PFSK-1 (cell line): Measurements from ENCODE around the gene ITGA7.

Experiments used
- FOXP2 ChIP-seq: optimal IDR thresholded peaks from 2 replicates; pipeline ENCODE3; 2011; ENCODE audit warnings: borderline replicate concordance, control low read depth, inconsistent platforms; ENCODE audit not compliant: insufficient read depth; ENCODE audit errors: extremely low read length, extremely low read depth
- POLR2AphosphoS5 ChIP-seq: IDR thresholded peaks from 2 replicates; pipeline ENCODE4 v1.6.1; 2012; ENCODE audit warnings: low read depth, mild to moderate bottlenecking, control low read depth, low read length, moderate library complexity
- SIN3A ChIP-seq: IDR thresholded peaks from 2 replicates; pipeline ENCODE4 v1.6.1; 2012; ENCODE audit warnings: mild to moderate bottlenecking, low read length, moderate library complexity, borderline replicate concordance; ENCODE audit not compliant: insufficient read depth
- TAF1 ChIP-seq: IDR thresholded peaks from 2 replicates; pipeline ENCODE4 v1.6.1; 2012; ENCODE audit warnings: low read length, control low read depth, borderline replicate concordance; ENCODE audit not compliant: insufficient read depth
- TF ChIP-seq, protein P1 (sequence below), 2 experiments: IDR thresholded peaks; 2 replicates each; pipeline versions ENCODE4 v1.6.1 to v1.8.0; 2011 to 2012; ENCODE audit warnings: low read depth in 2 of 2, low read length in 2 of 2, control low read depth in 1 of 2, inconsistent platforms in 1 of 2, mild to moderate bottlenecking in 1 of 2, moderate library complexity in 1 of 2; ENCODE audit not compliant: insufficient read depth in 1 of 2

ITGA7 gene

DNA sequence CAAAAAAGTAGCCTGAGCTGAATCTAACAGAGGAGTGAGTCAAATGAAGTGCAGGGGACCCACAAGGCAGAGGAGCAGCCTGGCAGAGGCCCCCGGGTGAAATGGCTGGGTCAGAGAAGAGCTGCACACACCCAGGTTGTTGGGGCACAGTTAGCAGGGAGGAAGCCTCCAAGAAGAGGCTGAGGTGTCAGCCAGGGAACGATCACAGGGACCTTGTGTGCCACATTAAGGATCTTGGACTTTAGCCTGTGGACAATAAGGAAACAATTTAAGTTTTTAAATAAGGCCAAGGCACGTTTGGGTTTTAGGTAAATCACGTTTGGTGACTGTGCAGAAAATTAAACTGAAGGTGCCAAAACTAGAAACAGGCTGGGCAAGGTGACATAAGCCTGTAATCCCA, 36.0 kb downstream of the ITGA7 start:
- no peak for TF ChIP-seq TAF1
- no peak for TF ChIP-seq FOXP2

DNA sequence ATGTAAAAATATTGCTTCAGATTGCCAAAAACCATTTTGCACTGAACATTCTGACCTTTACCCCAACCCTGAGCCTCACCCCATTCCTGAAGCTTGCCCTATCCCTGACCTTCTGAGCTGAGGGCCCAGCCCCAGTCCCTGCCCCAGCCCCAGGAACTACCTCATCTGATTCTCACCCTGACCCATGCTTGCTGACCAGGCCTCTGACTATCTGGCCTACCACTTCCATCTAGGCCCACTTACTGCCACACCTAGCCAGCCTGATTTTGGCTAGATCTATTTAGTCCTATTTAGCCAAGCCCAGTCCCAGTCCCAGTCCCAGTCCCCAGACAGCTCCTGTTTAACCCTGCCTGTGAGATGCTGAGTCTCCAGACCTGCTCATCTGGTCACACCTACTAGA, 37.4 kb downstream of the ITGA7 start:
- TF ChIP-seq SIN3A (no peak), TAF1 (no peak), POLR2AphosphoS5 (no peak), FOXP2 (no peak)
- TF ChIP-seq, protein P1, sequence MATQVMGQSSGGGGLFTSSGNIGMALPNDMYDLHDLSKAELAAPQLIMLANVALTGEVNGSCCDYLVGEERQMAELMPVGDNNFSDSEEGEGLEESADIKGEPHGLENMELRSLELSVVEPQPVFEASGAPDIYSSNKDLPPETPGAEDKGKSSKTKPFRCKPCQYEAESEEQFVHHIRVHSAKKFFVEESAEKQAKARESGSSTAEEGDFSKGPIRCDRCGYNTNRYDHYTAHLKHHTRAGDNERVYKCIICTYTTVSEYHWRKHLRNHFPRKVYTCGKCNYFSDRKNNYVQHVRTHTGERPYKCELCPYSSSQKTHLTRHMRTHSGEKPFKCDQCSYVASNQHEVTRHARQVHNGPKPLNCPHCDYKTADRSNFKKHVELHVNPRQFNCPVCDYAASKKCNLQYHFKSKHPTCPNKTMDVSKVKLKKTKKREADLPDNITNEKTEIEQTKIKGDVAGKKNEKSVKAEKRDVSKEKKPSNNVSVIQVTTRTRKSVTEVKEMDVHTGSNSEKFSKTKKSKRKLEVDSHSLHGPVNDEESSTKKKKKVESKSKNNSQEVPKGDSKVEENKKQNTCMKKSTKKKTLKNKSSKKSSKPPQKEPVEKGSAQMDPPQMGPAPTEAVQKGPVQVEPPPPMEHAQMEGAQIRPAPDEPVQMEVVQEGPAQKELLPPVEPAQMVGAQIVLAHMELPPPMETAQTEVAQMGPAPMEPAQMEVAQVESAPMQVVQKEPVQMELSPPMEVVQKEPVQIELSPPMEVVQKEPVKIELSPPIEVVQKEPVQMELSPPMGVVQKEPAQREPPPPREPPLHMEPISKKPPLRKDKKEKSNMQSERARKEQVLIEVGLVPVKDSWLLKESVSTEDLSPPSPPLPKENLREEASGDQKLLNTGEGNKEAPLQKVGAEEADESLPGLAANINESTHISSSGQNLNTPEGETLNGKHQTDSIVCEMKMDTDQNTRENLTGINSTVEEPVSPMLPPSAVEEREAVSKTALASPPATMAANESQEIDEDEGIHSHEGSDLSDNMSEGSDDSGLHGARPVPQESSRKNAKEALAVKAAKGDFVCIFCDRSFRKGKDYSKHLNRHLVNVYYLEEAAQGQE (IDR thresholded peaks at IDR 0.05; ENCODE audit: insufficient read depth in 1 of 2, low read depth in 2 of 2, low read length in 2 of 2), result no peak

DNA sequence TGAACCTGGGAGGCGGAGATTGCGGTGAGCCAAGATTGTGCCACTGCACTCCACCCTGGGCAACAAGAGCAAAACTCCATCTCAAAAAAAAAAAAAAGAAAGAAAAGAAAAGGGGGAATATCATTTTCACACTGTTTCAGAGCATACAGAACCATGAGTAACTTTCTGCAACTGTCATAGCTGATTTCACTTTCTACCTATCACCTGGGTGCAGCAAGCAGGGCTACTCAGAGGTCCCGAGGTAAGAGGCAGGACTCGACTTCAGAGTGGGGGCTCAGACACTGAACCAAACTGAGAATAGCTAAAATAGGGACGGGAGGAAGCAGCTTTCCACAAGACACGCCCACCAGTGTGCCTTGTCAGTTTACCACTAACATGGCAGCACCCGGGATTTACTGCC, 41.2 kb downstream of the ITGA7 start:
- no peak for TF ChIP-seq SIN3A
- no peak for TF ChIP-seq POLR2AphosphoS5
- no peak for TF ChIP-seq TAF1
- TF ChIP-seq, protein P1 (IDR thresholded peaks at IDR 0.05; ENCODE audit: insufficient read depth in 1 of 2, low read depth in 2 of 2, low read length in 2 of 2), result no peak
- no peak for TF ChIP-seq FOXP2

DNA sequence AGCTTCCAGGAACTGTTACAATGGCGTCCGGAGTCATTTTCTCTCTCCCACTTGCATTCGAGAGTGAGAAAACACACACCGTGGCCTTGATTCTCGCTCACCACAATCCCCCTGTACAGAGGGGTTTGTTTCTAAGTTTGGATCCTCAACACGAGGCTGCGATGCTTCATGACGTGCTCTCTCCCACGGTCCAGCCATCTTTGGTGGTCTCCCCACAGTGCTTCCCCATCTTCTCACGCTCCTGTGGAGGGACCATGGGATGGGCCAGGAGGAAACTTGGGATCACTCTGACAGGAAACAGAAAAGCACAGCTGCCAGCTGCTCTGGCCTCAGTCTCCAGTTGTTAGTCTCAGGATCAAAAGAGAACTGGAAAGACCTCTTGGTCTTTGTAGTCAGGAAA, 42.9 kb downstream of the ITGA7 start:
- TF ChIP-seq TAF1 (no peak), SIN3A (no peak), FOXP2 (no peak), POLR2AphosphoS5 (no peak)
- TF ChIP-seq, protein P1 (IDR thresholded peaks at IDR 0.05; ENCODE audit: insufficient read depth in 1 of 2, low read depth in 2 of 2, low read length in 2 of 2), result no peak

DNA sequence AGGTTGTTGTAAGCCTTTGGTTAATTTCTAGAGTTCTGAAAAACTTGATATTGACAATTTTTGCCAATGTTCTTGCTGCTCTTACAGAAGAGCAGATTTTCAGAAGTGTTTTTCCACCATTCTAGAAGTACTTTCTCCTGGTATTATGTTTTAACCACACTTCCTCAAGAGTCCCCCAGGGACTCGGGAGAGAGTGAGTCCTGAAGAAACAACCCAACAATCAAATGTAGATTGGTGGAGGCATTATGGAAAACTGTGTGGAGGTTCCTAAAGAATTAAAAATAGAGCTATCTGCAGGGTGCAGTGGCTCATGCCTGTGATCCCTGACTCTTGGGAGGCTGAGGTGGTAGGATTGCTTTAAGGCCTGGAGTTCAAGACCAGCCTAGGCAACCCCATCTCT, 44.3 kb downstream of the ITGA7 start:
- no peak for TF ChIP-seq POLR2AphosphoS5
- no peak for TF ChIP-seq SIN3A
- TF ChIP-seq FOXP2, result no peak
- no peak for TF ChIP-seq TAF1
- TF ChIP-seq, protein P1 (IDR thresholded peaks at IDR 0.05; ENCODE audit: insufficient read depth in 1 of 2, low read depth in 2 of 2, low read length in 2 of 2), result no peak
